ENCODE data around the gene TSPAN18. TPM values are rescaled to one million over a fixed set of nuclear protein-coding genes. Genes with fewer than 3 reads are reported as not detected.

The TSPAN18 gene
- total and polyA plus RNA-seq, 7 donors, result 5.2 to 21.7 (median 8.0) TPM

DNA sequence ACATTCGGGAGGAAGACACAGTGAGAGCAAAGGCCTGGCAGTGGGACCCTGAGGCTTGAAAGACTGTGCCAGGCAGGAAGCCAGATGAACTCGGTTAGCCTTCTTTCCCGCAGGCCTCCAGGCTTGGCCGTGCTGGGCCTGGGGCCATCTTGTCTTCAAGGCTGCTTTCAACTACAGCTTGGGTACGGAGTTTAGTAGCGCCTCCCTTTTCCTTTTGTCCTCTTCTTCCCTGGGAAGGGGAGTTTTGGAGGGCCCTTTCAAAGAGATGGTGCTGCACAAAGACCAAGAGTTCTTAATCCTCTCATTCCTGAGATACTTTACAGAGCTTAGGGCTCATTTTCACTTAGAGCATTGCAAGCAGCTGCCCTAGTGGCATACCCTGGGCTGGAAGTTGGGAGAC is 136.5 kb downstream of the TSPAN18 start:
- H3K4me3 ChIP-seq, result no peak overlapping the region
- no peak for ATAC-seq
- H3K9me3 ChIP-seq, result no peaks in the 10 kb centered on the region
- TF ChIP-seq, protein P1, sequence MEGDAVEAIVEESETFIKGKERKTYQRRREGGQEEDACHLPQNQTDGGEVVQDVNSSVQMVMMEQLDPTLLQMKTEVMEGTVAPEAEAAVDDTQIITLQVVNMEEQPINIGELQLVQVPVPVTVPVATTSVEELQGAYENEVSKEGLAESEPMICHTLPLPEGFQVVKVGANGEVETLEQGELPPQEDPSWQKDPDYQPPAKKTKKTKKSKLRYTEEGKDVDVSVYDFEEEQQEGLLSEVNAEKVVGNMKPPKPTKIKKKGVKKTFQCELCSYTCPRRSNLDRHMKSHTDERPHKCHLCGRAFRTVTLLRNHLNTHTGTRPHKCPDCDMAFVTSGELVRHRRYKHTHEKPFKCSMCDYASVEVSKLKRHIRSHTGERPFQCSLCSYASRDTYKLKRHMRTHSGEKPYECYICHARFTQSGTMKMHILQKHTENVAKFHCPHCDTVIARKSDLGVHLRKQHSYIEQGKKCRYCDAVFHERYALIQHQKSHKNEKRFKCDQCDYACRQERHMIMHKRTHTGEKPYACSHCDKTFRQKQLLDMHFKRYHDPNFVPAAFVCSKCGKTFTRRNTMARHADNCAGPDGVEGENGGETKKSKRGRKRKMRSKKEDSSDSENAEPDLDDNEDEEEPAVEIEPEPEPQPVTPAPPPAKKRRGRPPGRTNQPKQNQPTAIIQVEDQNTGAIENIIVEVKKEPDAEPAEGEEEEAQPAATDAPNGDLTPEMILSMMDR (IDR thresholded peaks at IDR 0.05), result no peak
- 50 to 77% (median 59%) methylated on average over 6 of the region's 6 CpGs for WGBS, 3 donors
- no peaks in the 10 kb centered on the region for H3K4me1 ChIP-seq
- DNase-seq, result no peak
- intact Hi-C loops (cut with DNase I), result loop anchor here in 1 of 2 donors (10.0 kb wide), 1 partner anchor 58 kb away; no protein-coding TSS in a partner anchor
- H3K27ac ChIP-seq, result no peak overlapping the region
- peaks cover 0 to 6% (median 0%) of the 10 kb centered on the region in 3 donors for H3K27me3 ChIP-seq (ENCODE audit: insufficient read depth in 3 of 3, low read length in 2 of 3)
- H3K36me3 ChIP-seq (ENCODE audit: insufficient read depth in 1 of 2, low read depth in 1 of 2), result no peaks in the 10 kb centered on the region

DNA sequence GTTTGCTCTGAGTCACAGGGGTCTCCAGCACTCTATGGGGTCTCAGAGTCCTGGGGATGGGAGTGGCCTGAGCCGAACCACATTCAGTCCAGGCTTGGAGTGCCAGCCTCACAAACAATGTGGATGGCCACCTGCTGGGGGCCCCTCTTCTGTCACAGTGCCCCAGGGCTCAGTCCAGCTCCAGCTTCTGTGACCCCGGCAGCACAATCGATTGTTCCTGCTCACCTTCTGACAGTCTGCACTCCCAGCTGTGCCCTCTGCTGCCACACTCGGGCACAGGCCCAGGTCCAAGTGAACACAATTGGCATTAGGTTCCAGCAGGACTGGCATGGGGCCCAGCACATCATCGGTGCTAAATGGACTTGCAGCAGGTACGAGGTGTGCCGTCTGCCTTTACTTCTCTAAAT is 139.1 kb downstream of the TSPAN18 start:
- Histone ChIP-seq H3K4me1 (no peaks in the 10 kb centered on the region), H3K36me3 (ENCODE audit: insufficient read depth in 1 of 2, low read depth in 1 of 2) (no peaks in the 10 kb centered on the region), H3K9me3 (no peaks in the 10 kb centered on the region), H3K27ac (no peak overlapping the region), H3K4me3 (no peak overlapping the region), H3K27me3 (ENCODE audit: insufficient read depth in 3 of 3, low read length in 2 of 3) (peaks cover 0 to 6% (median 5%) of the 10 kb centered on the region in 3 donors)
- TF ChIP-seq, protein P1 (IDR thresholded peaks at IDR 0.05), result no peak
- 22 to 26% (median 22%) methylated on average over 7 of the region's 7 CpGs for WGBS, 3 donors
- no peak for ATAC-seq
- DNase-seq, result no peak
- intact Hi-C loops (cut with DNase I), result loop anchor here in 1 of 2 donors (10.0 kb wide), 1 partner anchor 61 kb away; no protein-coding TSS in a partner anchor

DNA sequence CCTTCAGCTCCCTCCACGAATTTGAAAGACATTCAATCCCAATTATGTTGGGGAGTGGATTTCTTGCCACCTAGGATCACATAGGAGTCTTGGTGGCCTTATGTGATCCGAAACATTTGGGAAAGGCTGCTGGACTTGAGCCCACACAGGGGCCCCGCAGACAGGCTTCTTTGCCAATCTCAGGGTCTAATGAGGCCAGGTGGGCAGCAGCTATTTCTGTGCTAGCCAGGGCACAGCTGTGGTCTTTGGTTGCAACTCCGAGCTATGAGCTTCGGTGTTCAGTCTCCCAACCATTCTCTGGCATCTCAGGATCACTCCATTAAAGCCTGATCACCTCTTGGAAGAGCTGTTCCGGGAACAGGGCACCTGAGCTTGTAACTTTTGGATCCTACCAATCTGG is 139.5 kb downstream of the TSPAN18 start:
- Histone ChIP-seq H3K4me1 (no peaks in the 10 kb centered on the region), H3K27me3 (ENCODE audit: insufficient read depth in 3 of 3, low read length in 2 of 3) (peaks cover 0 to 6% (median 5%) of the 10 kb centered on the region in 3 donors), H3K36me3 (ENCODE audit: insufficient read depth in 1 of 2, low read depth in 1 of 2) (no peaks in the 10 kb centered on the region), H3K9me3 (no peaks in the 10 kb centered on the region), H3K4me3 (no peak overlapping the region), H3K27ac (no peak overlapping the region)
- ATAC-seq (no peak), DNase-seq (no peak)
- 31 to 37% (median 34%) methylated on average over 6 of the region's 6 CpGs for WGBS, 3 donors
- intact Hi-C loops (cut with DNase I), result loop anchor here in 1 of 2 donors (10.0 kb wide), 1 partner anchor 61 kb away; no protein-coding TSS in a partner anchor
- TF ChIP-seq, protein P1 (IDR thresholded peaks at IDR 0.05), result no peak

DNA sequence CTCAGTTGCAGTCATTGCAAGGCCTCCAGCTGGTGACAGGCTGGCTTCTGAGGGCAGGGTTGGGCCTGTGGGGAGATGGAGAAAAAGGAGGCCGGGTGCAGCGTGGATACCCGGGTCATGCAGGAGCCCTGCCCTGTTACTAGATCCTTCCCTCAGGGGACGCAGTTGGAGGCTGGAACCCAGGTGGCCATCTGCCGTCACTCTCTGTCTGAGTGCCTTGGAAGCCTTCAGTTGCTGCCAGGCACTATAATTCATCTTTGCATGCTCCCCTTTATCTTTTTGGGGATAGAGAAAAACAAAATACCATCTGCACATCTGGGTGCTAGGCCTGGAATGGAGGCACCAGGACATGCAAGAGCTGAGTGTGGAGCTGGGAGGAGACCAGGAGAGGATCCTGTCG is 141.3 kb downstream of the TSPAN18 start:
- Histone ChIP-seq H3K36me3 (ENCODE audit: insufficient read depth in 1 of 2, low read depth in 1 of 2) (no peaks in the 10 kb centered on the region), H3K4me3 (no peak overlapping the region), H3K4me1 (no peaks in the 10 kb centered on the region), H3K27ac (no peak overlapping the region), H3K27me3 (ENCODE audit: insufficient read depth in 3 of 3, low read length in 2 of 3) (peaks cover 0 to 6% (median 5%) of the 10 kb centered on the region in 3 donors), H3K9me3 (no peaks in the 10 kb centered on the region)
- DNase-seq (no peak), ATAC-seq (no peak)
- TF ChIP-seq, protein P1 (IDR thresholded peaks at IDR 0.05), result no peak
- WGBS, 3 donors, result 79 to 93% (median 85%) methylated on average over 6 of the region's 6 CpGs
- intact Hi-C loops (cut with DNase I), result loop anchor here in 1 of 2 donors (10.0 kb wide), 1 partner anchor 63 kb away; no protein-coding TSS in a partner anchor
